HEK293 (cell line): ENCODE data around the gene SPACA4.

Experiments used
- CTCF ChIA-PET: fragments of 350-600 bp; formaldehyde crosslinking; extraction: SDS; loops from one replicate; lab custom pipeline; 2021; ENCODE audit warnings: antibody characterized with exemption; lab: Yijun Ruan, JAX
- POLR2A ChIA-PET: fragments of 300-600 bp; formaldehyde crosslinking; extraction: SDS; loops from one replicate; lab custom pipeline; 2020; ENCODE audit warnings: antibody characterized with exemption, inconsistent platforms; lab: Yijun Ruan, JAX
- H3K27ac ChIP-seq: fragments of 200-500 bp; sonication (Bioruptor generic); 2 replicates; pipeline ENCODE4 v1.5.1; 2014; ENCODE audit warnings: low read depth, low read length, control low read depth, inconsistent platforms; ENCODE audit errors: extremely low read depth
- H3K36me3 ChIP-seq, 2 experiments: fragments of 200-500 bp in 1 of 2; sonication (Bioruptor generic) in 1 of 2; 1 replicate in 1 of 2; 2 replicates in 1 of 2; pipeline ENCODE4 v1.5.1; 2014 to 2017; ENCODE audit warnings: inconsistent platforms in 2 of 2, low read length in 2 of 2; ENCODE audit not compliant: control insufficient read depth in 2 of 2, insufficient read depth in 1 of 2
- H3K4me1 ChIP-seq: fragments of 200-500 bp; sonication (Bioruptor generic); 2 replicates; pipeline ENCODE4 v1.5.1; 2014; ENCODE audit warnings: mild to moderate bottlenecking, low read length, inconsistent platforms; ENCODE audit not compliant: control insufficient read depth, insufficient read depth
- H3K4me3 ChIP-seq: 2 replicates; pipeline ENCODE4 v1.5.1; 2011; ENCODE audit warnings: low read depth, mild to moderate bottlenecking, control low read depth, low read length, moderate library complexity
- H3K9me3 ChIP-seq: fragments of 200-500 bp; sonication (Bioruptor generic); 2 replicates; pipeline ENCODE4 v1.5.1; 2014; ENCODE audit warnings: low read depth, low read length, inconsistent platforms; ENCODE audit not compliant: control insufficient read depth, insufficient read depth
- EGR2 ChIP-seq: fragments of 450-650 bp; formaldehyde crosslinking; IDR thresholded peaks from 2 replicates; pipeline ENCODE4 v1.5.1; 2016; ENCODE audit warnings: low read depth, missing biosample characterization, missing genetic modification characterization
- HIC1 ChIP-seq: fragments of 450-650 bp; formaldehyde crosslinking; IDR thresholded peaks from 2 replicates; pipeline ENCODE4 v1.5.1; 2016; ENCODE audit warnings: missing biosample characterization, missing genetic modification characterization
- HOXC10 ChIP-seq: sonication (generic); formaldehyde crosslinking; IDR thresholded peaks from 2 replicates; pipeline ENCODE4 v1.8.1; 2023; ENCODE audit warnings: mild to moderate bottlenecking, missing genetic modification reagents
- KLF9 ChIP-seq: fragments of 450-650 bp; formaldehyde crosslinking; IDR thresholded peaks from 2 replicates; pipeline ENCODE4 v1.5.1; 2016; ENCODE audit warnings: missing biosample characterization, missing genetic modification characterization, low read depth
- REST ChIP-seq: fragments of 450-650 bp; formaldehyde crosslinking; IDR thresholded peaks from 2 replicates; pipeline ENCODE4 v1.5.1; 2016; ENCODE audit warnings: missing biosample characterization, missing genetic modification characterization
- ZBTB17 ChIP-seq: fragments of 450-650 bp; formaldehyde crosslinking; IDR thresholded peaks from 2 replicates; pipeline ENCODE4 v1.5.1; 2016; ENCODE audit warnings: missing biosample characterization, missing genetic modification characterization
- ZBTB26 ChIP-seq: fragments of 450-650 bp; formaldehyde crosslinking; optimal IDR thresholded peaks from 2 replicates; pipeline ENCODE3; 2016; ENCODE audit warnings: missing biosample characterization, mild to moderate bottlenecking, missing genetic modification characterization
- ZBTB44 ChIP-seq: fragments of 450-650 bp; IDR thresholded peaks from 2 replicates; pipeline ENCODE4 v1.5.1; 2018; ENCODE audit warnings: missing biosample characterization, mild to moderate bottlenecking, missing genetic modification characterization
- ZFHX2 ChIP-seq: fragments of 450-650 bp; formaldehyde crosslinking; conservative IDR thresholded peaks from 2 replicates; pipeline ENCODE4 v1.5.1; 2016; ENCODE audit warnings: missing biosample characterization, missing genetic modification characterization
- ZNF112 ChIP-seq: fragments of 450-650 bp; formaldehyde crosslinking; IDR thresholded peaks from 2 replicates; pipeline ENCODE4 v1.5.0; 2017; ENCODE audit warnings: missing biosample characterization, missing genetic modification characterization
- ZNF140 ChIP-seq: fragments of 450-650 bp; formaldehyde crosslinking; IDR thresholded peaks from 2 replicates; pipeline ENCODE4 v1.5.1; 2016; ENCODE audit warnings: missing biosample characterization, missing genetic modification characterization
- ZNF18 ChIP-seq: fragments of 450-650 bp; formaldehyde crosslinking; IDR thresholded peaks from 2 replicates; pipeline ENCODE4 v1.5.1; 2016; ENCODE audit warnings: missing biosample characterization, missing genetic modification characterization
- ZNF214 ChIP-seq: fragments of 450-650 bp; formaldehyde crosslinking; IDR thresholded peaks from 2 replicates; pipeline ENCODE4 v1.5.1; 2017; ENCODE audit warnings: missing biosample characterization, mild to moderate bottlenecking, missing genetic modification characterization, borderline replicate concordance
- ZNF292 ChIP-seq: fragments of 450-650 bp; formaldehyde crosslinking; IDR thresholded peaks from 2 replicates; pipeline ENCODE4 v1.5.1; 2016; ENCODE audit warnings: low read depth, missing biosample characterization, missing genetic modification characterization, borderline replicate concordance
- ZNF366 ChIP-seq: fragments of 450-650 bp; formaldehyde crosslinking; conservative IDR thresholded peaks from 2 replicates; pipeline ENCODE4 v1.5.1; 2016; ENCODE audit warnings: missing biosample characterization, missing genetic modification characterization
- ZNF416 ChIP-seq: fragments of 450-650 bp; formaldehyde crosslinking; IDR thresholded peaks from 2 replicates; pipeline ENCODE4 v1.5.1; 2016; ENCODE audit warnings: missing biosample characterization, missing genetic modification characterization
- ZNF510 ChIP-seq: fragments of 450-650 bp; formaldehyde crosslinking; IDR thresholded peaks from 2 replicates; pipeline ENCODE4 v1.5.1; 2018; ENCODE audit warnings: mild to moderate bottlenecking, missing genetic modification characterization, missing biosample characterization; ENCODE audit not compliant: insufficient replicate concordance
- ZNF548 ChIP-seq: fragments of 450-650 bp; formaldehyde crosslinking; IDR thresholded peaks from 2 replicates; pipeline ENCODE4 v1.5.1; 2016; ENCODE audit warnings: missing biosample characterization, missing genetic modification characterization
- ZNF600 ChIP-seq: fragments of 450-650 bp; formaldehyde crosslinking; IDR thresholded peaks from 2 replicates; pipeline ENCODE4 v1.5.1; 2016; ENCODE audit warnings: missing biosample characterization, missing genetic modification characterization
- ZNF621 ChIP-seq: fragments of 450-650 bp; formaldehyde crosslinking; IDR thresholded peaks from 2 replicates; pipeline ENCODE4 v1.5.1; 2017; ENCODE audit warnings: missing biosample characterization, missing genetic modification characterization
- ZNF658 ChIP-seq: fragments of 450-650 bp; formaldehyde crosslinking; IDR thresholded peaks from 2 replicates; pipeline ENCODE4; 2016; ENCODE audit warnings: missing biosample characterization, missing genetic modification characterization
- ZNF707 ChIP-seq: fragments of 450-650 bp; formaldehyde crosslinking; IDR thresholded peaks from 2 replicates; pipeline ENCODE4 v1.5.1; 2016; ENCODE audit warnings: missing biosample characterization, missing genetic modification characterization
- ZNF830 ChIP-seq: fragments of 450-650 bp; IDR thresholded peaks from 2 replicates; pipeline ENCODE4 v1.5.0; 2018; ENCODE audit warnings: missing biosample characterization, missing genetic modification characterization, low read depth, mild to moderate bottlenecking, moderate library complexity
- ZSCAN30 ChIP-seq: fragments of 450-650 bp; IDR thresholded peaks from 2 replicates; pipeline ENCODE4 v1.5.1; 2018; ENCODE audit warnings: missing biosample characterization, mild to moderate bottlenecking, missing genetic modification characterization, moderate library complexity

Gene SPACA4

GRCh38 chr19:48635966-48636858 is 29.7 kb downstream of the SPACA4 start (continued):
- TF ChIP-seq ZNF292 (tag by site-specific recombination) (no peak), ZBTB26 (tag by site-specific recombination) (peak; percentile 39), ZBTB17 (tag by site-specific recombination) (peak; percentile 63; the same call in 1 of the 2 replicates), ZNF707 (tag by site-specific recombination) (no peak), EGR2 (tag by site-specific recombination) (peak; percentile 42; the same call in 1 of the 2 replicates), ZNF600 (peak; percentile 36; the same call in 1 of the 2 replicates), ZNF830 (no peak)

- ChIA-PET POLR2A (interaction anchor here (1.0 to 2.7 kb wide), 3 partner anchors 9 to 18 kb away, joined by 3 to 22 read pairs (median 6); partner anchors contain the start of genes CA11, RPL18 and SPHK2), CTCF (interaction anchor here (0.9 to 1.1 kb wide), 2 partner anchors 9 to 48 kb away, joined by 4 read pairs; partner anchors contain the start of gene CA11)
- Histone ChIP-seq H3K36me3 (peaks cover 5 to 10% of the 10 kb centered on the region in 2 experiments; a peak in 2 of 3 replicates), H3K27ac (peak within 1 kb of the TSS; percentile 85), H3K9me3 (no peaks in the 10 kb centered on the region), H3K4me3 (peak within 1 kb of the TSS; percentile 42), H3K4me1 (peaks cover 23% of the 10 kb centered on the region)
- TF ChIP-seq ZSCAN30 (tag by site-specific recombination) (0 out of 2 replicates have a peak, but pooled peaks have one; percentile 7), ZNF112 (no peak), ZBTB44 (tag by site-specific recombination) (peak; percentile 94), ZNF548 (tag by site-specific recombination) (no peak), ZNF366 (tag by site-specific recombination) (peak; percentile 48), HOXC10 (CRISPR knock-in tag) (no peak), ZNF292 (tag by site-specific recombination) (no peak), ZNF510 (tag by site-specific recombination) (no peak), ZNF140 (tag by site-specific recombination) (no peak), ZNF18 (tag by site-specific recombination) (no peak), ZFHX2 (tag by site-specific recombination) (peak; percentile 75), ZNF658 (tag by site-specific recombination) (no peak), REST (no peak), ZNF416 (no peak), KLF9 (tag by site-specific recombination) (peak; percentile 56; the same call in 1 of the 2 replicates), HIC1 (tag by site-specific recombination) (no peak), ZNF214 (tag by site-specific recombination) (no peak), ZNF621 (no peak)
Observed at GRCh38 chr19:48636859-48637448, 30.4 kb downstream of the SPACA4 start, which contains the start of gene DBP. DBP (minus strand) TSS chr19:48637379; CDS start chr19:48636994, 385 bp downstream.
